ENCODE measurements around the gene TEX10. TPM values are rescaled to one million over a fixed set of nuclear protein-coding genes. Genes with fewer than 3 reads are reported as not detected.

Gene TEX10
- polyA plus RNA-seq, 2 of the 4 experiments (the other 2 are of a cell fraction) = 22.1 to 37.0 TPM

DNA sequence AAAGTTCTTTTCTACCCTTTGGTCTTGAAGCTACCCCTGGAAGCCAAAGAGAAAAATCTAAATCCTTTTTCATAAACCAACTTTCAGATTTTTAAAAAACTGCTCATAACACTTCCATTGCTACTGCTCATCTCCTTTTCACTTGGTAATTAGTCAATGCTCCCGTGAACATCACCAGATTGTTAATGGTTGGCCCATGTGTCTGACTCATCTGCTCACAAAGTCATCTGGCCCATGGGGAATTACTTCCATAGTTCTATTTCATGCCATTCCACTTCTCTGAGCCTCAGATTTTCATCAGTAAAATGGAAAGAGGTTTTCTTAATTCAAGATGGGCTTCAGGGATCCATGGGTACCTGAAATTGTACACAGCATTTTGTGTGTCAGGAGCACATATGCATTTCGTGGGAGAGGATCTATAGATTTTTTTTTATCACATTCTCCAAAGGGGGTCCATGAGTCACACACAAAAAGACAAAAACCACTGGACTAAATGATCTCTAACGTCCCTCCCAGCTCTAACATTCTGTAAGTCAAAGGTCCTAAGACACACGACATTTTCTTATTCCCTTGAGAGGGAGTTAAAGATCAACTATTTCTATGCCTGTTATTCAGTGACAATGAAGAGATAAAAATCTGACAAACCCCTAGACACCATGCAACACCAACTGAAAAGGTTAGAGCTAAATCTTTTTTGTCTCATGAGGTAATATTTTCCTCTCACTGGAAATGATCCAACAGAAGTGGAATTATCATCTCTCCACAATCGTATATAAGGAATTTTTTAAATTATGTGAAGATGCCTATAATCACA, 75.4 kb downstream of the TEX10 start:
- no peak for FAIRE-seq
- H3K4me1 ChIP-seq = peaks cover 8% of the 10 kb centered on the region; the same call in 2 of the 3 replicates
- no peaks in the 10 kb centered on the region for H3K9me3 ChIP-seq
- TF ChIP-seq NR3C1 (IDR thresholded peaks at IDR 0.05) (no peak), MAFK (IDR thresholded peaks at IDR 0.05; ENCODE audit: partially characterized antibody) (no peak), ZFP36 (IDR thresholded peaks at IDR 0.05; ENCODE audit: borderline replicate concordance, partially characterized antibody) (no peak), KDM5A (IDR thresholded peaks at IDR 0.05) (no peak), RAD21 (conservative IDR thresholded peaks at IDR 0.05 in 1 of 2, IDR thresholded peaks at IDR 0.05 in 1 of 2) (no peak), CEBPB (IDR thresholded peaks at IDR 0.05) (no peak), CHD4 (IDR thresholded peaks at IDR 0.05; ENCODE audit: borderline replicate concordance) (no peak), JUN (IDR thresholded peaks at IDR 0.05) (no peak), RFX5 (IDR thresholded peaks at IDR 0.05) (no peak), EP300 (IDR thresholded peaks at IDR 0.05) (no peak), RNF2 (IDR thresholded peaks at IDR 0.05; ENCODE audit: borderline replicate concordance, low read depth) (no peak), EHMT2 (IDR thresholded peaks at IDR 0.05; ENCODE audit: low read depth) (no peak), FOSB (CRISPR knock-in tag; IDR thresholded peaks at IDR 0.05) (no peak), ZC3H11A (IDR thresholded peaks at IDR 0.05) (no peak)
- TF ChIP-seq, protein P1, sequence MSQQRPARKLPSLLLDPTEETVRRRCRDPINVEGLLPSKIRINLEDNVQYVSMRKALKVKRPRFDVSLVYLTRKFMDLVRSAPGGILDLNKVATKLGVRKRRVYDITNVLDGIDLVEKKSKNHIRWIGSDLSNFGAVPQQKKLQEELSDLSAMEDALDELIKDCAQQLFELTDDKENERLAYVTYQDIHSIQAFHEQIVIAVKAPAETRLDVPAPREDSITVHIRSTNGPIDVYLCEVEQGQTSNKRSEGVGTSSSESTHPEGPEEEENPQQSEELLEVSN (IDR thresholded peaks at IDR 0.05; ENCODE audit: borderline replicate concordance, low read depth) = no peak
- TF ChIP-seq, protein P2, sequence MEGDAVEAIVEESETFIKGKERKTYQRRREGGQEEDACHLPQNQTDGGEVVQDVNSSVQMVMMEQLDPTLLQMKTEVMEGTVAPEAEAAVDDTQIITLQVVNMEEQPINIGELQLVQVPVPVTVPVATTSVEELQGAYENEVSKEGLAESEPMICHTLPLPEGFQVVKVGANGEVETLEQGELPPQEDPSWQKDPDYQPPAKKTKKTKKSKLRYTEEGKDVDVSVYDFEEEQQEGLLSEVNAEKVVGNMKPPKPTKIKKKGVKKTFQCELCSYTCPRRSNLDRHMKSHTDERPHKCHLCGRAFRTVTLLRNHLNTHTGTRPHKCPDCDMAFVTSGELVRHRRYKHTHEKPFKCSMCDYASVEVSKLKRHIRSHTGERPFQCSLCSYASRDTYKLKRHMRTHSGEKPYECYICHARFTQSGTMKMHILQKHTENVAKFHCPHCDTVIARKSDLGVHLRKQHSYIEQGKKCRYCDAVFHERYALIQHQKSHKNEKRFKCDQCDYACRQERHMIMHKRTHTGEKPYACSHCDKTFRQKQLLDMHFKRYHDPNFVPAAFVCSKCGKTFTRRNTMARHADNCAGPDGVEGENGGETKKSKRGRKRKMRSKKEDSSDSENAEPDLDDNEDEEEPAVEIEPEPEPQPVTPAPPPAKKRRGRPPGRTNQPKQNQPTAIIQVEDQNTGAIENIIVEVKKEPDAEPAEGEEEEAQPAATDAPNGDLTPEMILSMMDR (IDR thresholded peaks at IDR 0.05) = no peak
- TF ChIP-seq, protein P3, sequence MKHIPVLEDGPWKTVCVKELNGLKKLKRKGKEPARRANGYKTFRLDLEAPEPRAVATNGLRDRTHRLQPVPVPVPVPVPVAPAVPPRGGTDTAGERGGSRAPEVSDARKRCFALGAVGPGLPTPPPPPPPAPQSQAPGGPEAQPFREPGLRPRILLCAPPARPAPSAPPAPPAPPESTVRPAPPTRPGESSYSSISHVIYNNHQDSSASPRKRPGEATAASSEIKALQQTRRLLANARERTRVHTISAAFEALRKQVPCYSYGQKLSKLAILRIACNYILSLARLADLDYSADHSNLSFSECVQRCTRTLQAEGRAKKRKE (CRISPR knock-in tag; IDR thresholded peaks at IDR 0.05; ENCODE audit: low read depth) = no peak
- TF ChIP-seq, protein P4, sequence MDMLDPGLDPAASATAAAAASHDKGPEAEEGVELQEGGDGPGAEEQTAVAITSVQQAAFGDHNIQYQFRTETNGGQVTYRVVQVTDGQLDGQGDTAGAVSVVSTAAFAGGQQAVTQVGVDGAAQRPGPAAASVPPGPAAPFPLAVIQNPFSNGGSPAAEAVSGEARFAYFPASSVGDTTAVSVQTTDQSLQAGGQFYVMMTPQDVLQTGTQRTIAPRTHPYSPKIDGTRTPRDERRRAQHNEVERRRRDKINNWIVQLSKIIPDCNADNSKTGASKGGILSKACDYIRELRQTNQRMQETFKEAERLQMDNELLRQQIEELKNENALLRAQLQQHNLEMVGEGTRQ (IDR thresholded peaks at IDR 0.05) = no peak
- no peak overlapping the region for H3K27ac ChIP-seq
- CTCF ChIA-PET = interaction anchor here (0.7 to 1.4 kb wide), 2 partner anchors 27 to 55 kb away, joined by 3 read pairs; no protein-coding TSS in a partner anchor
- ATAC-seq = no peak
- H3K4me2 ChIP-seq = 0 out of 3 replicates have a peak overlapping the region, but pooled peaks have one; percentile 12
- POLR2A ChIA-PET = no interaction called here
- H3K4me3 ChIP-seq = no peak overlapping the region
- DNase-seq (ENCODE audit: low read depth in 1 of 2, low spot score in 1 of 2) = no peak
- 47% methylated on average over 5 of the region's 5 CpGs for WGBS (ENCODE audit: missing lambda C conversion rate)

DNA sequence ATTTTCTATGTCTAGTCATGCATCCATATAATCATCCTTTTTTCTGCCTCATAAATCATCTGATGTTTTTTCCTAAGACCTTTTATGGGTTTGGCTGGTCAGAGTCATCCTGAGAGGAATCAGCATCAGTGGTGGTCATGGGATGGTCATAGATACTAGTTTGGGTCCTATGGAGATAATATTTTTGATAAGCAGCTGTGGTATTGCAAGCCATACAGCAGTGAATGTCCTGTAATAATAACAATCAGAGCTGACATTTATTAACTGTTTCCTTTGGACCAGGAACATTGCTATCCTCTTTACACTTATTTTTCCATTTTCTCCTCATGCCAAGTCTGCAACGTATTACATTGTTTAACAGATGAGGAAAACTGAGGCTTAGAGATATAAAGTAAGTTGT, 83.1 kb downstream of the TEX10 start:
- POLR2A ChIA-PET = interaction anchor here (0.6 kb wide), 1 partner anchor 76 kb away, joined by 3 read pairs; no protein-coding TSS in a partner anchor
- ATAC-seq (no peak), FAIRE-seq (no peak), DNase-seq (ENCODE audit: low read depth in 1 of 2, low spot score in 1 of 2) (no peak)
- Histone ChIP-seq H3K4me1 (no peaks in the 10 kb centered on the region), H3K4me2 (no peak overlapping the region), H3K27ac (no peak overlapping the region), H3K9me3 (no peaks in the 10 kb centered on the region), H3K4me3 (no peak overlapping the region)
- CTCF ChIA-PET = interaction anchor here (0.8 to 1.0 kb wide), 2 partner anchors 14 to 241 kb away, joined by 3 read pairs; no protein-coding TSS in a partner anchor
- TF ChIP-seq RAD21 (conservative IDR thresholded peaks at IDR 0.05 in 1 of 2, IDR thresholded peaks at IDR 0.05 in 1 of 2) (no peak), GATA3 (IDR thresholded peaks at IDR 0.05; ENCODE audit: borderline replicate concordance) (no peak), POLR2AphosphoS2 (conservative IDR thresholded peaks at IDR 0.05; ENCODE audit: low read length) (no peak), JUNB (IDR thresholded peaks at IDR 0.05) (no peak), KDM1A (IDR thresholded peaks at IDR 0.05; ENCODE audit: low read depth) (no peak), CBX2 (IDR thresholded peaks at IDR 0.05; ENCODE audit: borderline replicate concordance, low read depth) (no peak)
- 89% methylated on average over 1 of the region's 1 CpG for WGBS (ENCODE audit: missing lambda C conversion rate)
